GM21786 (cell line): ENCODE measurements around the gene RBM14.
"Not testable (repeated sequence)": the region's sequence is repeated elsewhere in the genome, so short reads cannot be mapped to it uniquely, and the experiment has no call there.

Experiments
- ATAC-seq: cut with Tn5 transposase; IDR thresholded peaks from one replicate; pipeline ENCODE4 v1.9.1; 2021; ENCODE audit not compliant: unreplicated experiment

Gene RBM14

GRCh38 chr11:66598993-66599392, 17.4 kb upstream of the RBM14 start:
- ATAC-seq, result no peak

GRCh38 chr11:66600219-66600618, 16.2 kb upstream of the RBM14 start:
- no peak for ATAC-seq

GRCh38 chr11:66600631-66601233, 15.7 kb upstream of the RBM14 start:
- ATAC-seq, result no peak

- no peak for ATAC-seq
Observed at GRCh38 chr11:66603072-66603471, 13.4 kb upstream of the RBM14 start.

DNA sequence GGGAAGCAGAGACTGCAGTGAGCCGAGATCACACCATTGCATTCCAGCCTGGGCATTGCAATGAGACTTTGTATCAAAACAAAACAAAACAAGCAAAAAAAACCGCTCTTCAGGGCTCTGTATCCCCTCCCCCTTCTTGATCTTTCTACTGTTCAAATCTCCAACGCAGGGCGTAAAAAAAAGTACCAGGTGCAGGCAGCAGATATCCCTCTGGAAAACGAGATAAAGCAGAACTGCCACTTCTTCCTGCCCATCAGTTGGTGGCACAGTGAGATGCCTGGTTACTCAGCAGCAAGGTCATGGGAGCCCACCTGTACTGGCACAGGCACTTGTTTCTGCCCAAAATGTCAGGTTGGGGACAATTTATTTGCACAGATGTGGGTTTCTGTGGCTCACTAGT, 12.3 kb upstream of the RBM14 start:
- no peak for ATAC-seq

DNA sequence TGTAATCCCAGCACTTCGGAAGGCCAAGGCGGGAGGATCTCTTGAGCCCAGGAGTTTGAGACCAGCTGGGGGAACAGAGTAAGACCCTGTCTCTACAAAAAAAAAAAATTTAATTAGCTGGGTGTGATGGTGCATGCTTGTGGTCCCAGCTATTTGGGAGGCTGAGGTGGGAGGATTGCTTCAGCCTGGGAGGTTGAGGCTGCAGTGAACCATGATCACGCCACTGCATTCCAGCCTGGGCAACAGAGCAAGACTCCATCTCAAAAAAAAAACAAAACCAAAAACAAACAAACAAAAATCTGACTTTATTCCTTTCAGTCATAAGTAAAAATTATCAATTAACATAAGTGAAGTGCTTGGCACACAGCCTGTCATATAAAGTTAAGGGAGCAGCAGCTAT, 9.8 kb upstream of the RBM14 start:
- ATAC-seq, result not testable (repeated sequence)

- no peak for ATAC-seq
Observed at GRCh38 chr11:66607126-66607834, 9.2 kb upstream of the RBM14 start.

DNA sequence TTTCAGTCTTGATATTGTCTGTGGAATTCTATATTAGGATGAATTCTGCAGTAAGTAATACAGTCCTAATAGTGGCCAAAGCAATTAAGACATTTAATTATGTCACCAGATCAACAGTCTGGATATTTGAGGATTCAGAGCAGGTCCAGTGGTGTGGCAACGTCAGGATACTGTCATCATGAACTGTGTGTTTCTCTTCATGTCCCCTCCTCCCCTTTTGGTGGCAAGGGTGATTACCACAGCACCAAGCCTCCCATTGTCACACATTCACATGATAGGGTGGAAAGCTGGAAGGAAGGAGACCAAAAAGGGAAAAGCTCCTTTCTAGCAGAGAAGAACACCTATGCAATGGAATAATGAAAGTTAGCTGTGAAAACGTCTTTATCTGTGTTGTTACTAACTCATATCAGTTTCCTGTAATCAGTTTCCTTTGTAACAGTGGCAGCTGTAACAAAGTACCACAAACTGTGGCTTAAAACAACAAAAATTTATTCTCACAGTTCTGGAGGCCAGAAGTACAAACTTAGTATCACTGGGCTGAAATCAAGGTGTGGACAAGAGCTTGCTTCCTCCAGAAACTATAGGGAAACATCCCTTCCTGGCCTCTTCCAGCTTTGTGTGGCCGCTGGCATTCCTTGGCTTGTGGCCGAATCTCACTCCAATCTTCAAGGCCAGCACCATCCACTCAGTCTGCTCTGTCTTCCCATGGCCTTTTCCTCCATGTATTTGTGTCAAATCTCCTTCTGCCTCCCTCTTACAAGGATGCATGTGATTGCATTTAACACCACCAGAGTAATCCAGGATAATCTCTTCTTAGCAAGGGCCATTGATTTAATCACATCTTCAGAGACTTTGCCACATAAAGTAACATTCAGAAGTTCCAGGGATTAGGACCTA, 6.5 kb upstream of the RBM14 start:
- ATAC-seq, result no peak

DNA sequence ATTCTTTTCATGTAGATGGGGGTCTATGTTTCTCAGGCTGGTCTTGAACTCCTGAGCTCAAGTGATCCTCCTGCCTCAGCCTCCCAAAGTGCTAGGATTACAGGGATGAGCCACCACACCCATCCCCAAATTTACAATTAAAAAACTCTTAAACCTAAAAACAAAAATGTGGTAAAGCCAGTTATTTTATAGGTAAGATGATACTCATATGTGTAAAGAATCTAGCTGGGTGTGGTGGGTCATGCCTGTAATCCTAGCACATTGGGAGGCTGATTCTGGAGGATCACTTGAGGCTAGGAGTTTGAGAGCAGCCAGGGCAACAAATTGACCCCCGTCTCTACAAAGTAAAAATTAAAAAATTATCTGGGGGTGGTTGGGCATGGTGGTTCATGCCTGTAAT, 4.0 kb upstream of the RBM14 start:
- no peak for ATAC-seq

DNA sequence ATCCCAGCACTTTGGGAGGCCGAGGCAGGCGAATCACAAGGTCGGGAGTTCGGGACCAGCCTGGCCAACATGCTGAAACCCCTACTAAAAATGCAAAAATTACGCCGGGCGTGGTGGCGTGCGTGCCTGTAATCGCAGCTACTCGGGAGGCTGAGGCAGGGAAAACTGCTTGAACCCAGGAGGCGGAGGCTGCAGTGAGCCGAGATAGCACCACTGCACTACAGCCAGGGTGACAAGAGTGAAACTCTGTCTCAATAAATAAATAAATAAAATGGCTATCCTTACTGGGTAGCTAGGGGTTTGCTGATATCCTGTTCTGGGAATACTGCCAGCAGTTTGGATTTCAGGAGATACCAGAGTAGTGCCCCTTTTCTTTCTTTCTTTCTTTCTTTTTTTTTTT, 2.4 kb upstream of the RBM14 start:
- ATAC-seq, result no peak

DNA sequence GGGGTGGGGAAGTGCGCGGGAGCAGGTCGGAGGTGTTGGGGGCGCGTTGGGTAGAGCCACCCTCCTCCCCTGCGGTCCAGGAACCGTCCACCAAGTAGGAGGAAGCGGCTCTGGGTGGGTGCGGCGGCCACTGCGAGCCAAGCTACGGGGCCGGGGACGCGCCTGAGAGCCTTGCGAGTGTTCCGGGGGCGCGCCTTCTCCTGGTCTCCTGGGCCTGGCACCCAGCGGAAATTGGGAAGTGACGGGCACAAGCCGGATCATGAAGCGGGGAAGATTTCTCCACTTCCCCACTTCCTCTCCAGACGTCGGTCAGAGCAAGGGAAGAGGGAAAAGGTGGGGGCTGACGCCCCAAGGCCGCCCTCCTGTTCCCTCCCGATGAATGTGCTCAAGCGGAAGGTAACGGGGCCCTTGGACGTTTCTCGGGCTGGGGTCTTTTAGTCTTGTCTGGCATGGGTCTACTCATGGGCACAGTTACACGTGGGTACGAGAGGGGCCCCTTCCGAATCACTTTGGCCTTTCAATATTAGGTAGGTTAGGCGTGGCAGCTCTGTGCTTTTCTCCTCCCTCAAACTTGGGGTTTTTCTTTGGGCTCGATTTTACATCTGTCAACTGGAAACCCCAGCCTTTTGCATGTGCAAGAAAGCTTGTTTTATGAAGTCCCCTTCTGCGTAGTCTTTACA, 865 bp downstream of the RBM14 start:
- no peak for ATAC-seq

DNA sequence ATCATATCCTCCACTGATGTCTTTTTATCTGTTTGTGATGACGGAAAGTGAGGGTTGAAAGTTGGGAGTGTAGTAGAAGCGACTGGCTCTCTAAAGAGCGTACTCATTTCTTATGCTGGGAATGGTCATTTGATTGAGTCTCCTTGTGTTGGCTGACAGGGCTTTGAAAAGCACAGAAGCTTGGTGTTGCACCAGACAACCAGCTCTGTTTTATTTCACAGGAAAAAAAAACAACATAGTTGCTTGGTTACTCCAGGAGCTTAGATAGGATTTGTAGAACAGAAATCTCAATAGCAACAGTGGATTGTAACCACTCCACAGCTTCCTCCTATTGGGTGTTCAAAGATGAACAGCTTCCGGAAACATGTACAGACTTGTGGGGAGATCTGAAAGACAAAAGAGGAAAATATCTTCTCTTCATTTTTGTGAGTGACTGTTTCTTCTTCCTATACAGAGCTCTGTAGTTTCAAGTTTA, 2.7 kb downstream of the RBM14 start:
- ATAC-seq, result no peak

DNA sequence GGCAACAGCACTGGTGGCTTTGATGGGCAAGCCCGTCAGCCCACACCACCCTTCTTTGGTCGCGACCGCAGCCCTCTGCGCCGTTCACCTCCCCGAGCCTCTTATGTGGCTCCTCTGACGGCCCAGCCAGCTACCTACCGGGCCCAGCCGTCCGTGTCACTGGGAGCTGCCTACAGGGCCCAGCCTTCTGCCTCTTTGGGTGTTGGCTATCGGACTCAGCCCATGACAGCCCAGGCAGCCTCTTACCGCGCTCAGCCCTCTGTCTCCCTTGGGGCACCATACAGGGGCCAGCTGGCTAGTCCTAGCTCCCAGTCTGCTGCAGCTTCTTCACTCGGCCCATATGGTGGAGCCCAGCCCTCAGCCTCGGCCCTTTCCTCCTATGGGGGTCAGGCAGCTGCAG, 8.0 kb downstream of the RBM14 start:
- ATAC-seq, result no peak

DNA sequence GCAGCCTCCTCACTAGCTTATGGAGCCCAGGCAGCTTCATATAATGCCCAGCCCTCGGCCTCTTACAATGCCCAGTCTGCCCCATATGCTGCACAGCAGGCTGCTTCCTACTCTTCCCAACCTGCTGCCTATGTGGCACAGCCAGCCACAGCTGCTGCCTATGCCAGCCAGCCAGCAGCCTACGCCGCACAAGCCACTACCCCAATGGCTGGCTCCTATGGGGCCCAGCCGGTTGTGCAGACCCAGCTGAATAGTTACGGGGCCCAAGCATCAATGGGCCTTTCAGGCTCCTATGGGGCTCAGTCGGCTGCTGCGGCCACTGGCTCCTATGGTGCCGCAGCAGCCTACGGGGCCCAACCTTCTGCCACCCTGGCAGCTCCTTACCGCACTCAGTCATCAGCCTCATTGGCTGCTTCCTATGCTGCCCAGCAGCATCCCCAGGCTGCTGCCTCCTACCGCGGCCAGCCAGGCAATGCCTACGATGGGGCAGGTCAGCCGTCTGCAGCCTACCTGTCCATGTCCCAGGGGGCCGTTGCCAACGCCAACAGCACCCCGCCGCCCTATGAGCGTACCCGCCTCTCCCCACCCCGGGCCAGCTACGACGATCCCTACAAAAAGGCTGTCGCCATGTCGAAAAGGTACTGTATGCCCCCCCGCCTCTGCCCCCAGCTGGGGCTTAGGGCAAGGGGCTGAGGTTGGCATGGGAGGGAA, 8.8 kb downstream of the RBM14 start:
- no peak for ATAC-seq

GRCh38 chr11:66625752-66626149, 9.3 kb downstream of the RBM14 start:
- no peak for ATAC-seq

DNA sequence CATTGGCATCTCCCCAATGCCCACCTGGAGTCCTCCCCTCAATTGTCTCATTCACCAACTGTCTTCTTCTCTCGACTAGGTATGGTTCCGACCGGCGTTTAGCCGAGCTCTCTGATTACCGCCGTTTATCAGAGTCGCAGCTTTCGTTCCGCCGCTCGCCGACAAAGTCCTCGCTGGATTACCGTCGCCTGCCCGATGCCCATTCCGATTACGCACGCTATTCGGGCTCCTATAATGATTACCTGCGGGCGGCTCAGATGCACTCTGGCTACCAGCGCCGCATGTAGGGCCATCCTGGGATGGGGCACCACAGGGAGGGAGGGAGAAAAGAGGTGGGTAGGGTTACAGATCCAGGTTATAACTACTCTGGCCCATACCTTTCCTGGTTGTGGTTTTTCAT, 10.0 kb downstream of the RBM14 start:
- no peak for ATAC-seq

GRCh38 chr11:66626926-66627325, 10.5 kb downstream of the RBM14 start:
- no peak for ATAC-seq

DNA sequence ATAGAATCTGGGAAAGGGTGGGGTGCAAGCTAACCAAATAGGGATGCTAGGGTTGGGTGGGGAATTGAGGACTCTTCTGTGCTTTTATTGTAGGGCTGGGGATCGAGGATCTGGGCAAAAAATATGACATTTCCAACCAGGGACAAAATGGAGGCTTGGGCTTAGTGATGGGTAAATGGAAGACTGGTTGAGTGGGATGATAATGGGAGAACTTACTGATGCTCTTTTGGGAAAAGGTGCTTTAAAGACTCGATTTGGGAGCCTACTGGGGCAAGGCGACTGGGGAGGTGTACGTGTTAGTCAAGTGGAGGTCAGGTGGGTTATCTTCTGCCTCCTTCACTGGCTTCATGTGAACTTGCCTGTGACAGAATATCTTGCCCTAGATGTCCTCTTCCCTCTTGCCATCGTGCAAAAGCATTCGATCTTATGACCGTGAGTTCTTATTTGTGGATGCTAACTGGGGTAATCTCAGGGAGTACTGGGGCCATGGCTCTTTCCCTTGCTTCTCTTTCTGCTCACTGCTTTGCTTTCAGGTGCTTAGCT, 11.7 kb downstream of the RBM14 start:
- ATAC-seq, result no peak

GRCh38 chr11:66629356-66629755, 12.9 kb downstream of the RBM14 start:
- no peak for ATAC-seq

- no peak for ATAC-seq
Observed at GRCh38 chr11:66631883-66632282, 15.5 kb downstream of the RBM14 start.
